ENCODE measurements around the gene AGAP2.

The AGAP2 gene

DNA sequence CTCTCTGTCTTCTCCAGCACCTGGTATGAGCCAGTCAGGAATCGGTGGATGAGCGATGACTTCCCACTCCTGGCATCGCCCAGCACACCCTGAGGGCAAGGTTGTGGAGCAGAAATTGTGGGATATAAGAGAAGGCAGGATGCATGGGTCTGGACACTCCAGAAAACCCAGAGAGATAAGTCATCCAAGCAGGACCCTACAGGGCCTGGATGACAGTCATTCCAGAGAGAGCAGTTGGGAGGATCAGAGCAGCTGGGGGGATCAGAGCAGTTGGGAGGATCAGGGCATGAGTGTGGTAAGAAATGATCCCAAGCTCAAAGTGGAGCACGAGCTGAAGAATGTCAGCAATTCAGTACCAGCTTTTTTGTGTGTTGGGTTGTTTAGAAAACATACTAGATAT lies 4.0 kb downstream of the AGAP2 start:
- TF ChIP-seq, protein P1, sequence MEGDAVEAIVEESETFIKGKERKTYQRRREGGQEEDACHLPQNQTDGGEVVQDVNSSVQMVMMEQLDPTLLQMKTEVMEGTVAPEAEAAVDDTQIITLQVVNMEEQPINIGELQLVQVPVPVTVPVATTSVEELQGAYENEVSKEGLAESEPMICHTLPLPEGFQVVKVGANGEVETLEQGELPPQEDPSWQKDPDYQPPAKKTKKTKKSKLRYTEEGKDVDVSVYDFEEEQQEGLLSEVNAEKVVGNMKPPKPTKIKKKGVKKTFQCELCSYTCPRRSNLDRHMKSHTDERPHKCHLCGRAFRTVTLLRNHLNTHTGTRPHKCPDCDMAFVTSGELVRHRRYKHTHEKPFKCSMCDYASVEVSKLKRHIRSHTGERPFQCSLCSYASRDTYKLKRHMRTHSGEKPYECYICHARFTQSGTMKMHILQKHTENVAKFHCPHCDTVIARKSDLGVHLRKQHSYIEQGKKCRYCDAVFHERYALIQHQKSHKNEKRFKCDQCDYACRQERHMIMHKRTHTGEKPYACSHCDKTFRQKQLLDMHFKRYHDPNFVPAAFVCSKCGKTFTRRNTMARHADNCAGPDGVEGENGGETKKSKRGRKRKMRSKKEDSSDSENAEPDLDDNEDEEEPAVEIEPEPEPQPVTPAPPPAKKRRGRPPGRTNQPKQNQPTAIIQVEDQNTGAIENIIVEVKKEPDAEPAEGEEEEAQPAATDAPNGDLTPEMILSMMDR (IDR thresholded peaks at IDR 0.05; ENCODE audit: low read depth, low read length), result no peak
- no peak overlapping the region for H3K4me3 ChIP-seq (ENCODE audit: low read depth, low read length)

DNA sequence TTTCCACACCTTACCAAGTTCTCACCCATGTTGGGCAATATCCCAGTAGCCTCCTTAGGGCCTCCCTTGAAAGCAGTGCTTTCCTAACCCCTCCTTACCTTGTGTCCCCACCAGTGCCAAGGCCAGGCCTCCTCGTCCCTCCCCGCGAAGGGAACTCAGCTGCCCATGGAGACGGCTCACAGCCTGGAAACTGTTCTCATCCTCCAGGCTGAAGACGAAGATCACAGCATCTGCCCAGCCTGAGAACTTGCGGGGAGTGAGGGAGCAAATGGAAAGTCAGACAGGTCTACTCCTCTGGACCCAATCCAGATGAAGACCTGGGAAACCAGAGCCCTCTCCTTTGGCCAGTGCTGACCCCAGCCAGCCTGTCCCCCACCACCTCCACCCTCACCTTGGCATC lies 4.6 kb downstream of the AGAP2 start:
- TF ChIP-seq, protein P1 (IDR thresholded peaks at IDR 0.05; ENCODE audit: low read depth, low read length), result no peak
- H3K4me3 ChIP-seq (ENCODE audit: low read depth, low read length), result no peak overlapping the region

DNA sequence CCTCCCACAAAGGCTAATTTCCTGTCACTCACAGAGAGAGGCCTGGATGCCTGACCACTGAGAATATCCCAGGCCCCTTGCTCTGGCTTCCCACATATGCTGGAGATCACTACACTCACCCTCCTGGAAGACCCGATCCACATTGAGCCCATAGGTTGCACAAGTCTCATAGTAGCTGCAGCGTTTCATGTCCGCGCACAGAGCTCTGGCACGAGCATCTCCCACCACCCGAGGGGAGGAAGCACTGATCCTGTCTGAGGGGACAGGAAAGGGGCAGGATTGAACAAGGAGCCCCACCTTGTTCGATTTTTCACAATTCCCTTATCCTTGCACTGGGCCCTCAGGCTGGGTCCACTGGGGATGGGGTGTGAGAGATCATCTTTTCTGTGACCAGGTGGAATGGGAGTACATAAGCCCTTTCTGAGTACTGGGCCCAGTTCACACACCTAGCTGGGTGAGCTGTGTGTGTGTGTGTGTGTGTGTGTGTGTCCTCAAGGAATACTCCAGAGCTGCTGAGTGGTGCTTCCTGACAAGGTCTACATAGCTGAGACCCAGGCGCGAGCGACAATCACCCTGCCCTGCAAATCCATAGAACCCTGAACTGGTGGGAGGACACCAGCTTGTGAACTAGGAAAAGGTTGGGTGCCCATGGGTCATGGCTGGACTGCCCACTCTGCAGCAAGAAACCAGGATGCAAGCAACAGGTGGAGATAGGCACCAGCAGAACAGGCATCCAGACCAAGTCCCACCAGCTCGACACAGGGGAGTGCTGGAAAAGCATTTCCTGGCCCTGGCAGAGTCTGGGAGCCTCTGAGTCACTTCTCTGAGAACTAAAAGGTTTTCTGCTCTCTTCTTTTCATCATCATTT lies 5.6 kb downstream of the AGAP2 start:
- no peak overlapping the region for H3K4me3 ChIP-seq (ENCODE audit: low read depth, low read length)
- TF ChIP-seq, protein P1 (IDR thresholded peaks at IDR 0.05; ENCODE audit: low read depth, low read length), result no peak

DNA sequence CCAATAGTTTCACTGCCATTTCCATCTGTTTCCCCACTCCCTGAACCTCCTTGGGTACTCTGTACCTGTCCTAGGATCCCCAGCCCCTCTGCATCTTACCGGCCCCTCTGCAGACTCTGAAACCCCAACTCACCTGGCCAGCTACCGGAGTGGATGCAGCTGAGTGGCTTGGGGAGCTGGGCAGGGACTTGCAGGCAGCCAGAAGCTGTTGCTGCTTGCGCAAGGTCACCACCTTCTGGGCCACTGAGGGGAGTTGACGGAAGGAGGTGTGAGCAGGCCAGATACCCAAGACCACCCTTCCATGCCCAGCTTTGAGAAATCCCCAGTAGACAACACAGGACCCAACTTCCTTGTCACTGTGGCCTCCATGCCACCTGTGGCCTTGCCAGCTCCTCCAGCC lies 6.3 kb downstream of the AGAP2 start:
- TF ChIP-seq, protein P1 (IDR thresholded peaks at IDR 0.05; ENCODE audit: low read depth, low read length), result no peak

GRCh38 chr12:57731411-57732080 lies 7.0 kb downstream of the AGAP2 start:
- TF ChIP-seq, protein P1 (IDR thresholded peaks at IDR 0.05; ENCODE audit: low read depth, low read length), result no peak
- H3K4me3 ChIP-seq (ENCODE audit: low read depth, low read length), result no peak overlapping the region

More for the DNA sequence above, 6.3 kb downstream of the AGAP2 start:
- H3K4me3 ChIP-seq (ENCODE audit: low read depth, low read length), result no peak overlapping the region

DNA sequence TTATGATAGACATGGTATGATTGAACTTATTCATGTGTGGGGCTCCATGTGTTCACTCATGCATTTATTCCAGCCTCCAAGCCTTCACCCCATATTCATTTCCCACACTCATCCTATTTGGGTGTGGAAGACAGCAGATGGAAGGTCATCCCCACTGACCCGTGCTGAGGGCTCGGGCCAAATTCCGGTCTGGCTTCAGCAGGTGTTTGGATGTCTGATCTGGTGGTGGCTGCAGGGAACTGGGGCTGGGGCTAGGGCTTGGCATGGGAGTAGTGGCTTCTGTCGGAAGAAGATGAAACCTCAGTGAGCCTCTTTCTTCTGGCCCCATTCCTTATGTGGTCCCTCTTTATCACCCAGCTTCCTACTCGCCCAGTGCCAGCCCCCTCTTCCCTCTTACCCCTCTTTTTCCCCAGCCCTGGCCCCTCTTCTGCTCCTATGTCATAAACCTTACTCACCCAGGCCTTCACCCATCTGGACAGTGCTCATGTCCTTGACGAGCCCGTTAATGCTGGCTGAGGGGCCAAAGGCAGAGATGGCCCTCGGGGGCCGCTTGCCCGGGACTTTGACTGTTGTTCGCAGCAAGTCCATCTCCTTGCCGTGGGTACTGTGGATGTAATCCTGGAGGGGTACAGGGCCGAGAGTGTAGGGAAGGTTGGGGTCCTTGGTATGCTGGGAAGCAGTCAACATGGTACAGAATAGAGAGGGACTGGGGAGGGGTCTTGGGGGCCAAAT lies 8.0 kb downstream of the AGAP2 start:
- H3K4me3 ChIP-seq (ENCODE audit: low read depth, low read length), result no peak overlapping the region
- TF ChIP-seq, protein P1 (IDR thresholded peaks at IDR 0.05; ENCODE audit: low read depth, low read length), result no peak

Data from WI38 (cell line).